HG02852 (cell line): ENCODE measurements around the gene USP17L20.
"Not testable (repeated sequence)": the region's sequence is repeated elsewhere in the genome, so short reads cannot be mapped to it uniquely, and the experiment has no call there.

ENCODE experiments used
- ATAC-seq: cut with Tn5 transposase; IDR thresholded peaks from one replicate; pipeline ENCODE4 v1.9.1; 2021; ENCODE audit warnings: mild to moderate bottlenecking, moderate library complexity; ENCODE audit not compliant: unreplicated experiment

USP17L20 gene

GRCh38 chr4:9257824-9258223, at the start of gene USP17L20:
USP17L20 (plus strand) TSS chr4:9258124; CDS start chr4:9258124, 0 bp downstream.
- ATAC-seq = not testable (repeated sequence)

- ATAC-seq = not testable (repeated sequence)
Observed at GRCh38 chr4:9210357-9210756, 47.6 kb upstream of the USP17L20 start, which contains the start of gene USP17L10. USP17L10 (plus strand) TSS chr4:9210657; CDS start chr4:9210657, 0 bp downstream.

DNA sequence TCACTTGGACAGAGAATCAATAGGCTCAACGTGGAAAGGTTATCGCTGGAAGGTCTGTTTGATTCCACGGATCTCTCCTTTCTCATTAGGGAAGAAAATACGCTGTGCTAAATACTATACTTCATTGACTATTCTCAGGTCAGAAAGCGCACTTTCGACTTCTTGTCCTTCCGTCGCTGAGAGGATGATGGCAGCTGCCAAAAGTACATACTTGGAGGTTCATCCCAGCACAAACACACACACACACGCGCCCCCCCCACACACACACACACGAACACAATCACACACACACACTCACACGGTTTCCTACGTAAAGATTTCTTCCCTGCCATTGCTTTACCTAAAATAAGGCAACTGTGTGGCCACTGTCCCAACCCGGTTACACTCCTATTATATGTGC, 43.2 kb upstream of the USP17L20 start:
- ATAC-seq = not testable (repeated sequence)

DNA sequence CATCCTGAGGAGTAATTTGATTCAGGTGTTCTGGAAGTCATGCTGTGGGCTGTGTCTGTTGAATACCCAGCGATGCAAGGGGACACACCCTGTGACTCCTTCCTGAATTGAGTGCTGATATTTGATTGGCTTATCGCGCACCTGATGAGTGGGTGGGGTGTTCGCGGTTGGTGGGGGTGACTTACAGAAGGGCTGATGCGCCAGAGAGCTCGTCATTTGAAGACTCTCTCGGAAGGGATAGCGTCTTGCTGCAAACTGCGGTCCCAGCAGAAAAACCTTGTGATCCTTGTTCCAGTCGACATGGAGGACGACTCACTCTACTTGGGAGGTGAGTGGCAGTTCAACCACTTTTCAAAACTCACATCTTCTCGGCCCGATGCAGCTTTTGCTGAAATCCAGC, 42.8 kb upstream of the USP17L20 start, which contains the start of gene USP17L11:
TSS of gene USP17L11 (plus strand) at position 301 of the 400 bp plus-strand sequence. CDS start at position 301, 0 bp downstream.
- not testable (repeated sequence) for ATAC-seq

- not testable (repeated sequence) for ATAC-seq
Observed at GRCh38 chr4:9219852-9220251, 38.1 kb upstream of the USP17L20 start, which contains the start of gene USP17L12. USP17L12 (plus strand) TSS chr4:9220152; CDS start chr4:9220152, 0 bp downstream.

GRCh38 chr4:9224596-9224995, 33.3 kb upstream of the USP17L20 start, which contains the start of gene USP17L13:
USP17L13 (plus strand) TSS chr4:9224896; CDS start chr4:9224896, 0 bp downstream.
- ATAC-seq = not testable (repeated sequence)

- ATAC-seq = not testable (repeated sequence)
Observed at GRCh38 chr4:9230249-9230648, 27.7 kb upstream of the USP17L20 start.

DNA sequence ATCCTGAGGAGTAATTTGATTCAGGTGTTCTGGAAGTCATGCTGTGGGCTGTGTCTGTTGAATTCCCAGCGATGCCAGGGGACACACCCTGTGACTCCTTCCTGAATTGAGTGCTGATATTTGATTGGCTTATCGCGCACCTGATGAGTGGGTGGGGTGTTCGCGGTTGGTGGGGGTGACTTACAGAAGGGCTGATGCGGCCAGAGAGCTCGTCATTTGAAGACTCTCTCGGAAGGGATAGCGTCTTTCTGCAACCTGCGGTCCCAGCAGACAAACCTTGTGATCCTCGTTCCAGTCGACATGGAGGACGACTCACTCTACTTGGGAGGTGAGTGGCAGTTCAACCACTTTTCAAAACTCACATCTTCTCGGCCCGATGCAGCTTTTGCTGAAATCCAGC, 23.8 kb upstream of the USP17L20 start, which contains the start of gene USP17L15:
TSS of gene USP17L15 (plus strand) at position 301 of the 400 bp plus-strand sequence. CDS start at position 301, 0 bp downstream.
- ATAC-seq = not testable (repeated sequence)

DNA sequence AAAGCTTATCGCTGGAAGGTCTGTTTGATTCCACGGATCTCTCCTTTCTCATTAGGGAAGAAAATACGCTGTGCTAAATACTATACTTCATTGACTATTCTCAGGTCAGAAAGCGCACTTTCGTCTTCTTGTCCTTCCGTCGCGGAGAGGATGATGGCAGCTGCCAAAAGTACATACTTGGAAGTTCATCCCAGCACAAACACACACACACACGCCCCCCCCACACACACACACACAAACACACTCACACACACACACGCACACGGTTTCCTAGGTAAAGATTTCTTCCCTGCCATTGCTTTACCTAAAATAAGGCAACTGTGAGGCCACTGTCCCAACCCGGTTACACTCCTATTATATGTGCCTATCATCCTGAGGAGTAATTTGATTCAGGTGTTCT, 19.5 kb upstream of the USP17L20 start:
- not testable (repeated sequence) for ATAC-seq

- not testable (repeated sequence) for ATAC-seq
Observed at GRCh38 chr4:9243579-9243978, 14.3 kb upstream of the USP17L20 start, which contains the start of gene USP17L17. USP17L17 (plus strand) TSS chr4:9243879; CDS start chr4:9243879, 0 bp downstream.

DNA sequence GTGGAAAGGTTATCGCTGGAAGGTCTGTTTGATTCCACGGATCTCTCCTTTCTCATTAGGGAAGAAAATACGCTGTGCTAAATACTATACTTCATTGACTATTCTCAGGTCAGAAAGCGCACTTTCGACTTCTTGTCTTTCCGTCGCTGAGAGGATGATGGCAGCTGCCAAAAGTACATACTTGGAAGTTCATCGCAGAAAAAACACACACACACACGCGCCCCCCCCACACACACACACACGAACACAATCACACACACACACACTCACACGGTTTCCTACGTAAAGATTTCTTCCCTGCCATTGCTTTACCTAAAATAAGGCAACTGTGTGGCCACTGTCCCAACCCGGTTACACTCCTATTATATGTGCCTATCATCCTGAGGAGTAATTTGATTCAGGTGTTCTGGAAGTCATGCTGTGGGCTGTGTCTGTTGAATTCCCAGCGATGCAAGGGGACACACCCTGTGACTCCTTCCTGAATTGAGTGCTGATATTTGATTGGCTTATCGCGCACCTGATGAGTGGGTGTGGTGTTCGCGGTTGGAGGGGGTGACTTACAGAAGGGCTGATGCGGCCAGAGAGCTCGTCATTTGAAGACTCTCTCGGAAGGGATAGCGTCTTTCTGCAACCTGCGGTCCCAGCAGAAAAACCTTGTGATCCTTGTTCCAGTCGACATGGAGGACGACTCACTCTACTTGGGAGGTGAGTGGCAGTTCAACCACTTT, 9.8 kb upstream of the USP17L20 start, which contains the start of gene USP17L18:
TSS of gene USP17L18 (plus strand) at position 678 of the 728 bp plus-strand sequence. CDS start at position 678, 0 bp downstream.
- not testable (repeated sequence) for ATAC-seq

DNA sequence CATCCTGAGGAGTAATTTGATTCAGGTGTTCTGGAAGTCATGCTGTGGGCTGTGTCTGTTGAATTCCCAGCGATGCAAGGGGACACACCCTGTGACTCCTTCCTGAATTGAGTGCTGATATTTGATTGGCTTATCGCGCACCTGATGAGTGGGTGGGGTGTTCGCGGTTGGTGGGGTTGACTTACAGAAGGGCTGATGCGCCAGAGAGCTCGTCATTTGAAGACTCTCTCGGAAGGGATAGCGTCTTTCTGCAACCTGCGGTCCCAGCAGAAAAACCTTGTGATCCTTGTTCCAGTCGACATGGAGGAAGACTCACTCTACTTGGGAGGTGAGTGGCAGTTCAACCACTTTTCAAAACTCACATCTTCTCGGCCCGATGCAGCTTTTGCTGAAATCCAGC, 4.8 kb upstream of the USP17L20 start, which contains the start of gene USP17L19:
TSS of gene USP17L19 (plus strand) at position 301 of the 400 bp plus-strand sequence. CDS start at position 301, 0 bp downstream.
- not testable (repeated sequence) for ATAC-seq

- not testable (repeated sequence) for ATAC-seq
Observed at GRCh38 chr4:9262572-9262971, 4.6 kb downstream of the USP17L20 start, which contains the start of gene USP17L21. USP17L21 (plus strand) TSS chr4:9262872; CDS start chr4:9262872, 0 bp downstream.

DNA sequence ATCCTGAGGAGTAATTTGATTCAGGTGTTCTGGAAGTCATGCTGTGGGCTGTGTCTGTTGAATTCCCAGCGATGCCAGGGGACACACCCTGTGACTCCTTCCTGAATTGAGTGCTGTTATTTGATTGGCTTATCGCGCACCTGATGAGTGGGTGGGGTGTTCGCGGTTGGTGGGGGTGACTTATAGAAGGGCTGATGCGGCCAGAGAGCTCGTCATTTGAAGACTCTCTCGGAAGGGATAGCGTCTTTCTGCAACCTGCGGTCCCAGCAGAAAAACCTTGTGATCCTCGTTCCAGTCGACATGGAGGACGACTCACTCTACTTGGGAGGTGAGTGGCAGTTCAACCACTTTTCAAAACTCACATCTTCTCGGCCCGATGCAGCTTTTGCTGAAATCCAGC, 9.4 kb downstream of the USP17L20 start, which contains the start of gene USP17L22:
TSS of gene USP17L22 (plus strand) at position 301 of the 400 bp plus-strand sequence. CDS start at position 301, 0 bp downstream.
- not testable (repeated sequence) for ATAC-seq

DNA sequence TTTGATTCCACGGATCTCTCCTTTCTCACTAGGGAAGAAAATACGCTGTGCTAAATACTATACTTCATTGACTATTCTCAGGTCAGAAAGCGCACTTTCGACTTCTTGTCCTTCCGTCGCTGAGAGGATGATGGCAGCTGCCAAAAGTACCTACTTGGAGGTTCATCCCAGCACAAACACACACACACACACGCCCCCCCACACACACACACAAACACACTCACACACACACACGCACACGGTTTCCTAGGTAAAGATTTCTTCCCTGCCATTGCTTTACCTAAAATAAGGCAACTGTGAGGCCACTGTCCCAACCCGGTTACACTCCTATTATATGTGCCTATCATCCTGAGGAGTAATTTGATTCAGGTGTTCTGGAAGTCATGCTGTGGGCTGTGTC, 13.8 kb downstream of the USP17L20 start:
- not testable (repeated sequence) for ATAC-seq
